HTERT RPE-1 (cell line): ENCODE data around the gene SEMA3G.

ENCODE experiments used
- in situ Hi-C: fragments of 300-500 bp; cut with MboI; formaldehyde crosslinking; loops from 4 replicates; pipeline ENCODE4 v1.14.3; 2020; ENCODE audit warnings: low sequenced_read_pairs

The SEMA3G gene

DNA sequence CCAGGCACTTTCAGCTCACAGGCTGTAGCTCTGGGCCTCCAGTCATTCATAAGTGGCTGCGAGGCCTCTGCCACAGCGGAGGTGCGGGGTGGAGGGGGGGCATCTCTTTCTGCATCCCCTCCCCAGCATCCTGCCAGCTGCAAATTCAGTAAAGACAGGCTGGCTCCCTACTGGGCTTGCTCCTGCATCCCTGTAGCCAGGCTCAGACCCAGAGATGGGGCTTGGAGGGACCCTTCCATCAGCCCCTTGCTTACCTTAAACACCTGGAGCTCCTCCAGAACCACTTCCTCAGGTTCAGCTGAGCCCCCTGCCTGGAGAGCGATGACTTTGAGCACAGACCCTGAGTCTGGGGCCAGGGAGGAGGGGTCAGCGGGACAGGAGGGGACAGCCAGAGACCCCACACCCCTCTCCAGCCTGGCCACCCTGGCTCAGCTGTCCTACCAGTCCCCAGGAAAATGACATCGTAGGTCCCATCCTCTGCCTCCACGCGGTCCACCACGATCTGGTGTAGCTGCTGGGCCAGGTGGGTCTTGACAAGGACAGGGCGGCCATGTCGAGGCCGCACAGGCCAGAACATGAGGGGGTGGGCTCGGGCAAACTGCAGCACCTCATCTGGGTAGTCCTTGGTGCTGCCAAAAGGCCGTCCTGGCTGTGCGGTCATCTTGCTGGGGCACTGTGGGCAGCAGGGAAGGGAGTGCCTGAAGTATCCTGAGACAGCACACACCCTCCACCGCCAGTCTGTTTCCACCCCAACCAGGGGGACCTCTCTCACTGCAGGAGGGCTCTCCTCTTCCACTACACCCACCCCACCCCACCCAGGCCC is 5.3 kb downstream of the SEMA3G start:
- in situ Hi-C loops: no loop called here

DNA sequence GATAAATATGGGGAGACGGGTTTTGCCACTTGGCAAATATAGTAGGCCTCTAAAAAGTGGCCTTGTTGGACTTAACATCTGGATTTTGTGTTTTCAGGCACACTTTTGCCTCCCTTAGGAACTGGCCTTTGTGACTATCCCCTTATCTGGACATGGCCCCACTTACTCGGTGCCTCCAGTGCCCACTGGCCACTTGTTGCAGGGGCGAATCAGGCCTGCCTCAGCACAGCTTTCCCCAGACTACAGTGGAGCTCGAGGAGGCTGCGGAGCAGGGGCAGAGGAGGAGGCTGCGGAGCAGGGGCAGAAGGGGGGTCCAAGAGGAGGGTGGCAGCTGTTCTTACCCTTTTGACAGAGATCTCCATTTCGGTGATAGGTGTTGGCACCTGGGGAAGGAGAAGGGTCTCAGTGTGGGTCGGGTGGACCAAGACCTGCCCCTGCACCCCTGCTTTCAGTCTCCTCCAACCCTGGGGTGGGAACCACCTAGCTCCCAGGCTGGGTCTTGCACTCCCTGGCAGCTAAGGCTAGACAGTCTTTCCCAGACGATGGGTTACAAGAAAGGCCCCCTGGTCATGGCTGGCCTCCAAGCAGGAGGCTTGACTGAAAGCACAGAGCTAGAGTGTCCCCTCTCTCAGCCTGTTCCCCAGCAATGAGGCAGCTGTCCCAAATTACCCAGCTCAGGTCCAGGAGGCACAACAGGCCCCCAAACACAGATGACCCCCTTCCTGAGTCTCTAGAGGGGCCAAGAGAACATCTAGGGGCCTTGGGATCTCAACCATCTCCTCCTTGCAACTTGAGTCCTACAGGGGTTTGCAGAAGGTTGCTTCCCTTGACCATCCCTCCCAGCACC is 6.1 kb downstream of the SEMA3G start:
- in situ Hi-C loops: no loop called here

DNA sequence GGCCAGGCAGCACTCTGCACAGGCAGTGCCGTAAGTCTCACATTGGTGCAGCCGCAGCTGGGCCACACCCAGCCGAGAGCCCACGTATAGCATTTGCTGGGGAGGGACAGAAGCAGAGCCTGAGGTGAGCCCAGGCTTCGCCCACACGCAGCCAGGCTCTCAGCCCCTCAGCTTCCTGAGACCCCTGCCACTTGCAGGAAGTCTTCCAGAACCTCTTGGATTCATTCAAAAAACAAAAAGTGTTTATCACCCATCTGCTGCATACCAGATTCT is 6.9 kb downstream of the SEMA3G start:
- in situ Hi-C loops: no loop called here

DNA sequence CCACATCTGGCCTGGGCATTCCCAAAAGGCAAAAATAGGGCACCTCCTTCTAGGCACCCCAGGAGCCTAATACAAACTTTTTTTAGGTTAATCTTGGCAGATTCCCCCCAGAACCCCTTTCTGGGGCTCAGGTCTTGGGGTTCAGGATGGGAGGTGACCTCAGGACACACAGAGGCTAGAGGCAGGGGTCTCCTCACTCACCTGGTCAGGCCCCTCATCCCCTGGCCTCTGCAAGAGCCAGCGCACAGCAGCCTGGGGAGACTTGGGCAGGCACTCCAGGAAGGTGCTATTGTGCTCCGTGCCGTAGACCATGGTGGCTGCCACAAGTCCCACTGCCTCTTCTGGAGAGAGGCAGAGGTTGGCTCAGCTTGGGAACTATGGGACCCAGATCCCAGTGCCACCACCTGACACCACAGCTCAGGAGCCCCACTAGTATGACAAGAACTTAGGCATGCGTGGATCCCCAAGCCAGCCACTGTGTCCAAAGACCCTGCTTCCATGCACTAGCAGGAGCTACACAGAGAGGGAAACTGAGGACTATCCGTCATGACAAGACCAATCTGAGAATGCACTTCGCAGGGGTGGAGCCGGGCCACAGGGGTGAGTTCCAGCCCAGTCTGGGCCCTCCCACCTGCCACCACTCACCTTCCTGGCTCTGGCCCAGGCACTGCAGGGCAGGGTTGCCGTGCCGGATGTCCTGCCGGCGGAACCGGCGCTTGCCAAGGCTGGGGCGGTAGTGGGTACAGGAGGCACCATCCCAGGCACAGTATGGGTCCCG is 7.4 kb downstream of the SEMA3G start:
- in situ Hi-C loops: no loop called here

DNA sequence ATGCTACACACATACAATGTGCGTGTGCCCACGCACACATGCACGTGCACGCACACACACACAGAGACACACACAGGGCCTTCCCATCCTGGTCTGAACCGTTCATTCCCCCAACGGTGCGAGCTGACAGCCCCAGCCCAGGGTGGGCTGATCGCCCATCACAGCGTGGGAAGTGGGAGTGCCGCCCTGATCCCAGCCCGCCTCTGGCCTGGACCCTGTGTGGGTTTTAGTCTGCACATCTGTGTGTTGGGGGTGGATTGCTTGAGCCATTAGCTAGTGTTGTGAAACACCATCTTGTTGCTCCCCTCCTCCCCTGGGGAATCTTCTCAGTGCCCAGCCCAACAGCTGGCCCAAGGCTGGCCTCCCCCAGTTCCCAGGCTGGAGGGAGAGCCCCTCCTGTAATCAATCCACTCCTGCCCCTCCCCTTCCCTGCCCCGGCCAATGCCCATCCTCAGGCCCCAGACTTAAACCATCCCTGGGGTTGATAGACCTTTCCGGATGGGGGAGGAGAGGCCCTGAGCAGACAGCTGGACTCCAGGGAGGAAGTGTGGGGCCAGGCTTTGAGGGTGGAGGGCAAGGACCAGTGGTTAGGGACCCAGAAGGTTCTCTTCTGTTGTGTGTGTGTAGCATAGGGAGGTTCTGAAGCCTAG is 8.3 kb downstream of the SEMA3G start:
- in situ Hi-C loops: no loop called here

DNA sequence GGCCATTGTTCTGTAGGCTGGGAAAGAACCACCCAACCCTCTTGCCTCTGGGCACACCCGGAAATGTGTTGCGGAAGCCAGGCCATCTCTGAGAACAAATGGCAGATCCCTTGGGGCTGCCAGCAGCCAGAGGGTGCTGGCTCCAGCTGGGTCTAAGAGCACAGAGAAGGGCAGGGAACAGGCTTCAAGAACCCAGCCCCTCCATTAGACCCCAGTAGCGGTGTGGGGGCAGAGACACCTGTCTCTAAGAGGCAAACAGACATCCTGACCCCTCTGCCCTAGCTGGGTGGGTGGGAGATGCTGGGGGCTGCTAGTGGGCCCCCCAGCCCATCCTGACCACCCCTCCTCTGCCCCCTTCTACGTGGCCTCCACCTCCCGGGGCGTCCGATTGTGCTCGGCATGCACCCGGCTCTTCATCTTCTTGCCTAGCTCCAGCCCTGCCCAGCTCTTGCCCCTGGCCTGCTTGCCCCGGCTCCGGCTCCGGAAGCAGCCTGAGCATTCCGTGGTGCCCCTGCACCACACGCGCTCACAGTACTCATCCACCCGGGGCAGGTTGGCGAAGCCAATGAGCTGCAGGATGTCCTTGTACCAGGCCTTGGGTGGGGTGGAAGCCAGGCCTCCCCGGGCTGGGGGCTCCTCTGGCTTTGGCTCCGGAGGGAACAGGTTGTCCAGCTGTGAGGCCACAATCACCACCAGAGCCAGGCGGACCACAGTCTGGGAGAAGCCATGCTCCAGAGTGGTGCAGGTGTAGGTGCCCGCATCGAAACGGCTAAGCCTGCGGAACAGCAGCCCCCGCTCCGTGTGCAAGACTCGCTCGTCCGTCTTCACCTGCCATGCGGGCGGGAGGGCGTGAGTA is 9.4 kb downstream of the SEMA3G start:
- in situ Hi-C loops: no loop called here

DNA sequence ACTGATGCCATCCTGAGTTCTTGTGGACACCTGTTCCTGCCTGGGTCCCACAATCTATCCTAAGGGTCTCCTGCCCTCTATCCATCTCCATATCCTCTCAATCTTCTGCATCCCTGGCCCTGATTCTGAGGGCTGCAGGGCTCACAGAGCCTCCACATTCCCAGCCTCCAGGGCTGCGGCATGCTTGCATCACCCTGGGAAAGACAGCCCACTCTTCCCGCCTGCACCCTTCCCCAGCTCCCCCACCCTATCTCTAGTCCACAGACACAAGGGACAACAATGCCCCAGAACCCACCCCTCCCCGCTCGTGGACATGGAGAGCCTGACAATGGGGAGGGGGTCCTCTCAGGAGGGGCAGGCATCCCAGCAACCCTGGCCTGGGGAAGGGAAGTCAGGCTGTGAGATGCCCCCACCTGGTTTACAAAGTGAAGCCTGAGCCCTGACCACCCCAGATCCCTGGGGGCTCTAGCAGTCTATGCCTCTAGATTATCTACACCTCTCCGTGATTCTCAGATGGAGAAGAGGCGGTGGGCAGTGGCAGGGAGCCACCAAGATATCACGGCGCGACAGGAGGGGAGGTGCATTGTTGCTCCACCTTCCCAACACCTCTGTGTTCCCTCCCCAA is 10.3 kb downstream of the SEMA3G start:
- in situ Hi-C loops: no loop called here

DNA sequence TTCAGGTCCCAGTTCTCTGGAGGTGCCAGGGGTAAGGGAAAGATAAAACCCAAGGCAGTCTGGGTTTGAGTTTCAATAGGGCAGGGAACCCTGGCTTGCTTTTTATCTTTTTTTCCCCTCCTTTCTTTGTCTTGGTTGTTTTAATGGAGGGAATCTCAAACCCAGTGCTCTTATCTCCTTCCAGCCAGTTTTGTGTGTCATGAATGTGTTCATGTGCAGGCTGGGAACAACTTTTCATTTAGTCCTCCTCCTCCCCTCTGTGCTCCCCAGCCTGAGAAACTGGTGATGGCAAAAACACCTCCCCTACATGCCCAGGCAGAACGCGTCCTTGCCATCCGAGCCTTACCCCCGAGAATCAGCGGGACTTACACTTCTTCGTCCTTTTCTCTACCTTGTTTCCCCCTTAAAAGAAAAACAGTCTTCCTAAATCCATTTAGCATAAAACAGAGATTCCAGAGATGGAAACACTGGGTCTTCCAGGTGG is 10.9 kb downstream of the SEMA3G start:
- in situ Hi-C loops: no loop called here

DNA sequence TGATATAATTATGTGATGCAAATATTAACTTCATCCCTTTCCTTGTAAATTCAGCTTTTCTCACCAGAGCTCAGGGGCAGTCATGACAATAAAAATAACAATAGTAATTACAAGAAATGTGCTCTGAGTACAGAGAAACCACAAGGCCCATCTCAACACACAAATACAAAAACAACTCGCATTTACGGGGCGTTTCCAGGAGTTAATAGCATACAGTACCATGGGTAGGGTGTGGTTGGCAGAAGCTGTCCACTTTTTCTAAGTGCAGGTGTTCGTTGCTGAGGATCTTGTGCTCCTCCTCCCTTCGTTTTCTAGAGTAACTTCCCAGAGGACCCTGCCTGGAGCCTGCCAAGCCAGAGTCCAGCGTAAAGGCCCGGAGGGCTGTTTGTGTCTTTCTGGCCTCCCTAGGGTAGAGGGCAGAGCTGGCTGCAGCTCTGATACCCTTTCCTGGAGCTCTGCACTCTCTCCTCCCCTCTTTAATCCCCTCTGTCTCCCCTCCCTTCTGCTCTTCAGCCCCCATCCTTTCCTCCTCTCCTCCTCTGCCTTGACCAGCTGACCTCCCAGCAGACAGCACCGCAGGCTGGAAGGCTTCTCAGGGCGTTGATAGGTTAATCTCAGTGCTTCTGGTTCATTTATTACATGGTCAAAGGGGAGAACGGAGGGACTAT is 11.4 kb downstream of the SEMA3G start:
- in situ Hi-C loops: no loop called here

DNA sequence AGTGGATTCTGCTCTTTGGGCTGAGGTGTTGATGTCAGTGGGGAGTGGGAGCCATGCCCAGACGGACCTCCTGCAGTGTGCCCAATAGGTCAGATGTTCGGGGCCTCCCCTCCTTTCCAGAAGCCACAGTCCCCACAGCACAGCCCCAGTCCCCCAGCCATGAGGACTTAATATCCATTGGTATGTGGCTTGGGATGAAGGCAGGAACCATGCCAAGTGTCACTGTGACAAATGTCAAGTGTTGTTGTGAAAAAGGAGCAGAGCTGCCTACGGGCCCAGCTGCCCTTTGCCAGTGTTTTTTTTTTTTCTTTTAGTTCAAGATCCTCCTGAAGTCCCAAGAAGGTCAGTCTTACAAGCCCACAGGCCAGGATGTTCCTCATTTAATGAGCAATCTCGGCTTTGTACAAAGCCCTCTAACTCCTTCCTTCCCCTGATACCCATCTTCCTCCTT is 12.2 kb downstream of the SEMA3G start:
- in situ Hi-C loops: no loop called here

DNA sequence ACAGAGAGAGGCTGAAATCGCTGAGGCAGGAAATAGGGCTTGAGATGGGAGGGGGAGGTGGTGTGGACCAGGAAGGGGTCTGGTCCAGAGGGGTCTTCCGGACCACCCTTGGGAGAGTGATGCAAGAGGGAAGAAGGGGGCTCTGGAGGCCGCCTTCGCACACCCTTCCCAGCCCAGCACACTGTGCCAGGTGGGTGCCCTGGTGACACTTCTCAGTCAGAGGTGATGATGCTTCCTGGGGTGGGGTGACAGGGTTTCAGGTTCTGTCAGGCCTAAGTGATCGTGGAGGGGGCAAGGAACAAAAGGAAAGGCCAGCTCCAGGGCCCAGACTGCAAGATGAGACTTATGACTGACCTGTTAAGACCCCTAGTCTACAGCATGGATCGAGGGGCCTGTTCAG is 12.7 kb downstream of the SEMA3G start:
- in situ Hi-C loops: no loop called here

DNA sequence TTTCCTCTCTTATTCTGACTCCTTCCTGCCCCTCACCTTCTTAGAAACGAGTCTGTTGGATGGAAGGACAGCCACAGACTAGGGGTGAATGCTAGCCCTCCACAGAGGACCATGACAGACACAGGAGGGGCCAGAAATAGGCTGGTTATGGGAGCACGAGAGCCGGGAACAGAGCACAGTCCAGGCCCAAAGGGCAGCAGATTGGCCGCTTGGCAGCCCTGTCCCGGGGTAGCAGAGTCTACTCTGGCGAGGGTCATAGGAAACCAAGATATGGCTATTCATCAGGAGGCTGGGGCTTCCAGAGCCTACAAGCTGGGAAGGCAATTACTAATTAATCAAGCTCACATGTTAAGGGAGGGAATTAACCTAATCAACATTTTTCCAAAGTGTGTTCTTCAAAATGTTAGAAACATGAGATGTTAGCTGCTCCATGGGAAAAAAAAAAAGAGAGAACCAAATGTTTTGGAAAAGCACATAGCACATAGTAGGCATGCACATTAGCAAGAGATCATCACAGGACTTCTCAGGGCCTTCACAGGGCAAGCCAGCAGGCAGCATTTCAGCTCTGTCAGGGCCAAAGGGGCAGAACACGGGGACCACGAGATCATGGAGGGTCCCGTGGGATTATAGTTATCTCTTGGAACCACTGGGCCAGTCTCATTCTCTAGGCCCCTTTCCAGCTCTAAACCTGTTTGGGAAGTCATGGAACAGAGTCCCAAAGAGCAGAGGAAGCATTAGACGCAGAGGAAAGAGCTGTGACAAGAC is 13.3 kb downstream of the SEMA3G start:
- in situ Hi-C loops: no loop called here

DNA sequence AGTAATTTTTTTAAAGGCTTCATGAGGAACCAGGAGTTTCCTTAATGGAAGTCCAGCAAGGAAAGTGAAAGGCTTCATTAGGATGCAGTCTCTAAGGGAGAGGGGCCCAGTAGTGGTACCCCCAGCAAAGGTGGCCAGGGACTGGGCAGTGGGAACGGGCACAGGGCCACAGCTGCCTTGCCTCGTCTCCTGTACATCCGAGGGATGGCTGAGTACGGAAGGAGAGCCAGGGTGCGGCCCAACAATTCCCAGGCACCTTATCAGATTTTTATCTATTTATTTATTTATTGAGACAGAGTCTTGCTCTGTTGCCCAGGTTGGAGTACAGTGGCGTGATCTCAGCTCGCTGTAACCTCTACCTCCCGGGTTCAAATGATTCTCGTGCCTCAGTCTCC is 14.5 kb downstream of the SEMA3G start:
- in situ Hi-C loops: no loop called here

DNA sequence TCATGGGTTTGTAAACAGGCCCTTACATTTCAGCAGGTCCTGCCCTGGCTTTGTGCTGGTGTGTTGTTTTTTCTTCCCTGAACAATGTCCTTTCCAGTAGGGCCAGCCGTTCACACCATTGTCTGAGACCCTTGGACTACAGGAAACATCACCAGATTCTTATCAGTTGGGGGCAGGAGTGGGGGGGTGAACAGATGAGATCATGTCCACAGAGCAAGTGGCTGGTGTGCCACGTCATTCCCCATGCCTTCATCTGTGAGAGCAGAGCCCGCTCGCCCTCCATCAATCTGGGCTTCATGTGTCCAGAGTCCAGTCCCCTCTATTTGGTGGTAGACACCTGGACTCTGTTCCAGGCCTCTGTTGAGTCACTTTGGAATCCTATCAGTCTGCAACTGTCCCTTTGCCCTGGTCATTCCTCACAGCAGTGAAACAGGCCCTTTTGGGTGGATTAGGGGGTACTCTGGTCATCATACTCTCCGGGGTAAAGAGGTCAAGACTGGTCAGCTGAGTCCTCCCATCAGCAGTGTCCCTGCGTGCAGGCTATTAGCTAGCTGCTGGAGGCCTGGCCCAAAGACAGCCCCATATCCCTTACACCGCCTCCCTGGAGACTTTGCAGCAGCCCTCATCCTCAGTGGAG is 15.0 kb downstream of the SEMA3G start:
- in situ Hi-C loops: no loop called here

DNA sequence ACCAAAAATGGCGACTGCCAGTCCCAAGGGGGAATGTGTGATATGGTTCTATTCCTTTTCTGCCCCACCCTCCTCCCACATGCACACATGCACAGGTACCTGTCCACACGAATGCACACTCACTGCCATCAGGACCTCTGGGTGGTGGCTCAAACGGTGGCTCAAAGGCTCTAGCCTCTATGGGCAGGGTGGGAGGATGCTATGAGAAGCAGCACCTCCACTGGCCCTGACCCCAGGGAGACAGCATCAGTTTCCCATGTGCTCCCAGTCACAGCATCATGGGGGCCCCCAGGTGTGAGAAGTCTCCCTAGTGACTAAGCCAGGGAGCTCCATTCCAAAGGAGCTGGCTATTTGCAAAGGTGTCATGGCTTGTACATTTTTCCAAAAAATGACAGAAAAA is 15.9 kb downstream of the SEMA3G start:
- in situ Hi-C loops: no loop called here

DNA sequence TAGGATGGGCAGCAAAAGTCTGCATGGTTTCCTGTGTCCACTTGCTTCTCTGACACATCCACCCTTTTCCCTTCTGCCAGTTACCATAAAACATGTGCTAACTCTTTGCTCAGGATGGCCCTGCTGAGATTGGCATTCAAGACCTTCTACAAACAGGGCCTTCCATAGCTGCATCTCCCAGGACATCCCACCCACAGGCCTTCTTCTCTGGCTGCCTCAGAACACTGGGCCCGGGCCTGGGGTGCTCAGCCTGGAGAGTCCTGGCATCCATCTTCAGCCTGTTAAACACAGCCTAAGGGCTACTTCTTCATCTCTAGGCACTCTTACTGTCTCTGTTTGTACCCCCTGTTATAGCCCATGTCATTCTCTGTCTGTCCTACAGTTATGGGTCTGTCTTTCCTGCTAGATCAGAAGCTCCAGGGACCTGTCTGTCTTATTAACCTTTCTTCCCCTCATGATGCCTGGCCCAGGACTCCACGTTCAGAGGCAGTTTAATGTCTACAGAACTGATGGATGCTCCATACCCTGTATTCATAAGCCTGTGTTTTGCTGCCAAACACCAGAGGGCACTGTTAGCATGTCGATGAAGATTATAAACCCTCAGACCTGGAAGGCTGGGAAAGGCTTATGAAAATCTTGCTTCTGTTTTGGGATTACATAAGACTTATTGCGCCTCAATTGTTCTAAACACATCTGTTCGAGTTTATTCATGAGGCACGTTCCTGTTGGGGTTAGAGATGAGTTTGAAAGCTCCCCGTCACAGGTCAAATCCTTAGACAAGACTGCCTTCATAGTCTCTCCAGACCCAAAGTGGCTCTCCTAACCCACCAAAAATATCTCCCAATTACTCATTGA is 16.5 kb downstream of the SEMA3G start:
- in situ Hi-C loops: no loop called here

DNA sequence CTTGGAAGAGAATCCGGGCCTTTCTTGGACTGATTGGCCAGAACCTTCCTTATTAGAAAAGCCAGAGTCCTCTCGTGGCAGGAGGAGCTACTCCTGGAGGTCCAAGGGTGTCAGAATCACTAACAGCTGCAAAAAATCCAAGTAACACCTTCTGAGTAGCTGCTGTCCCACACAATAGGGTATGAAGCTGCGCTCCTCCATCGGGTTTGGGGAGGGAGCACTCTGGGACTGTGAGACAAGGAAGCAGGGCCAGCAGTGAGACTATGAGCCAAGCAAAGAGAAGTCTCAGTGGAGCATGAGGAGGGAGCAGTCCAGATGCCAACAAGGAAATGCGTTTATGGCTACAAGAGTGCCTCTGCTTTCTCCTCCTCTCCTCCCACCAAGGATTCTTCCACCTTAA is 21.7 kb downstream of the SEMA3G start:
- in situ Hi-C loops: no loop called here
